ENCODE measurements around the gene ITGA1. TPM values are rescaled to one million over a fixed set of nuclear protein-coding genes. Genes with fewer than 3 reads are reported as not detected.

The ITGA1 gene
- total RNA-seq, 4 donors from 2014 or later = 2.4 to 10.7 (median 5.4) TPM

DNA sequence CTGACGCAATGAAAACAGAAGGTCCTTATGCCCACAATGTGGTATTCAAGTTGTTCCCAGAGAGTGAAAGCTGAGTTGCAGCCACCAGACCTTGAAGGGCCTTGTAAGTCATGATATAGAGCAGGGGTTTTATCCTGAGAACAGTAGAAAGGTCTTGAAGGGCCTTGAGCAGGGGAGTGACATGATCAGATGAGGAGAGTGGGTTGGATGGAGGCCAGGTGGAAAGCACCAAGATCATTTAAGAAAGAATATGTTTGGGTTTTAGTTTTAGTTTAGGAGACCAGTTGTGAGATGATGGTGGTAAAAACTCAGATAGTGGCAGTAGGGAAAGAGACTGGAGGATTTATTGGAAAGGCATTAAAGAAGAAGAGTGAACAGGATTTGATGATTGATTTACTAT, 207.4 kb downstream of the ITGA1 start:
- DNase-seq (ENCODE audit: low spot score in 2 of 2) = no peak
- no peak overlapping the region for H3K4me3 ChIP-seq (ENCODE audit: low read depth, poor library complexity, severe bottlenecking)
- 91% methylated on average over 1 of the region's 1 CpG for WGBS, 2 donors
- intact Hi-C loops (cut with DNase I; ENCODE audit: low total_unique reads) = no loop called here
- TF ChIP-seq, protein P1, sequence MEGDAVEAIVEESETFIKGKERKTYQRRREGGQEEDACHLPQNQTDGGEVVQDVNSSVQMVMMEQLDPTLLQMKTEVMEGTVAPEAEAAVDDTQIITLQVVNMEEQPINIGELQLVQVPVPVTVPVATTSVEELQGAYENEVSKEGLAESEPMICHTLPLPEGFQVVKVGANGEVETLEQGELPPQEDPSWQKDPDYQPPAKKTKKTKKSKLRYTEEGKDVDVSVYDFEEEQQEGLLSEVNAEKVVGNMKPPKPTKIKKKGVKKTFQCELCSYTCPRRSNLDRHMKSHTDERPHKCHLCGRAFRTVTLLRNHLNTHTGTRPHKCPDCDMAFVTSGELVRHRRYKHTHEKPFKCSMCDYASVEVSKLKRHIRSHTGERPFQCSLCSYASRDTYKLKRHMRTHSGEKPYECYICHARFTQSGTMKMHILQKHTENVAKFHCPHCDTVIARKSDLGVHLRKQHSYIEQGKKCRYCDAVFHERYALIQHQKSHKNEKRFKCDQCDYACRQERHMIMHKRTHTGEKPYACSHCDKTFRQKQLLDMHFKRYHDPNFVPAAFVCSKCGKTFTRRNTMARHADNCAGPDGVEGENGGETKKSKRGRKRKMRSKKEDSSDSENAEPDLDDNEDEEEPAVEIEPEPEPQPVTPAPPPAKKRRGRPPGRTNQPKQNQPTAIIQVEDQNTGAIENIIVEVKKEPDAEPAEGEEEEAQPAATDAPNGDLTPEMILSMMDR (IDR thresholded peaks at IDR 0.05) = no peak
- TF ChIP-seq POLR2A (IDR thresholded peaks at IDR 0.05) = no peak

GRCh38 chr5:52995914-52996313, 208.2 kb downstream of the ITGA1 start:
- no peak overlapping the region for H3K4me3 ChIP-seq (ENCODE audit: low read depth, poor library complexity, severe bottlenecking)
- intact Hi-C loops (cut with DNase I; ENCODE audit: low total_unique reads) = no loop called here
- no peak for DNase-seq (ENCODE audit: low spot score in 2 of 2)
- TF ChIP-seq POLR2A (IDR thresholded peaks at IDR 0.05) = no peak
- TF ChIP-seq, protein P1 (IDR thresholded peaks at IDR 0.05) = no peak
- WGBS, 2 donors = 88 to 96% methylated on average over 1 of the region's 1 CpG

DNA sequence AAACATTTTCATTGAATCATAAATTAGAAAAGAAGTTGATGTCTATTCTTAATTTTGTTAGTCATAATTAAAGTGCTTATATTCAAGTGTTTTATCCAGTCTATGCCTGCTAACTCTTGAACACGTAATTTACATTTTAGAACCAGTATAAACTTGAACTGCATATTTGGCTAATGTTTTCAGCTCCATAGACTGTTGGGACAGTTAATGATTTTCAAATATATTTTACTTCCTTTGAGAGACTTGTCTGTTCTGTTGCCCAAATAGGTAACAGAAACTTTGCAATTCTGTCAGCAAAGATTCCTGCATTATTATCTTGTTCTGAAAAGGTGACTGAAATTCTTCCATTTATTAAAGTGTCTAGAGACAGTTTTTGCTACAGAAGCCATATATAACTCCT, 209.3 kb downstream of the ITGA1 start:
- intact Hi-C loops (cut with DNase I; ENCODE audit: low total_unique reads) = no loop called here
- WGBS, 2 donors = 49 to 53% methylated on average over 1 of the region's 1 CpG

GRCh38 chr5:52997424-52997823, 209.7 kb downstream of the ITGA1 start:
- intact Hi-C loops (cut with DNase I; ENCODE audit: low total_unique reads) = no loop called here
- WGBS, 2 donors = 31 to 33% methylated on average over 6 of the region's 6 CpGs
- H3K4me3 ChIP-seq (ENCODE audit: low read depth, poor library complexity, severe bottlenecking) = no peak overlapping the region
- no peak for DNase-seq (ENCODE audit: low spot score in 2 of 2)
- TF ChIP-seq POLR2A (IDR thresholded peaks at IDR 0.05) = no peak
- TF ChIP-seq, protein P1 (IDR thresholded peaks at IDR 0.05) = no peak

More for the DNA sequence above, 209.3 kb downstream of the ITGA1 start:
- TF ChIP-seq POLR2A (IDR thresholded peaks at IDR 0.05) = no peak
- DNase-seq (ENCODE audit: low spot score in 2 of 2) = no peak
- no peak overlapping the region for H3K4me3 ChIP-seq (ENCODE audit: low read depth, poor library complexity, severe bottlenecking)

- WGBS, 2 donors = 53 to 64% methylated on average over 2 of the region's 2 CpGs
- intact Hi-C loops (cut with DNase I; ENCODE audit: low total_unique reads) = no loop called here
- DNase-seq (ENCODE audit: low spot score in 2 of 2) = no peak
- TF ChIP-seq, protein P1 (IDR thresholded peaks at IDR 0.05) = no peak
- TF ChIP-seq POLR2A (IDR thresholded peaks at IDR 0.05) = no peak
- no peak overlapping the region for H3K4me3 ChIP-seq (ENCODE audit: low read depth, poor library complexity, severe bottlenecking)
Observed at GRCh38 chr5:52998552-52999313, 211.0 kb downstream of the ITGA1 start.

DNA sequence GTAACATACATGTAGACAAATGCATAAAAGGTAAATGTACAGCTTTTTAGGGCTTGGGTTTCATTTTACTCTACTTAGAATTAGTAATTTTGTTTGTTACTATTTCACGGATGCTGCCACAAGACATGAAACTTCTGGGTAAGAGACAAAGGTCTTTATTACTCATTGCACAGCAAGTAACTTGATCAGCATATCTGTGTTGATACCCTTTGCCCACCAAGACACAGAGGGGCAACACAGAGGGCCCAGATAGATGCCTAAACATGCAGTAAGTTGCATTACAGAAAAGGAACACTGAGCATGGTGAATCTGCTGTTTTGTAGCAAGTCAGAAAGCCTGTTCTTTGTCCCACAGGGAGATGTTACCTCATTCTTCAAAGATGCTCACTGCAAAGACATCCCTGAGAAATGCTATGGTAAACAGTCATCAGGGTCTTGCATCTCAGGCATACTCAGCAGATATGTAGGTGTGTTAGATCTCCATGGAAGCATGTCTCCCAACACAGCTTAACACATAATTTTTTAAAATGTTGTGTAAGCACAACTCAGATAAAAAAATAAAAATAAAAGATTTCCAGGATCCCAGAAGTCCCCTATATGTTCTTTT, 211.7 kb downstream of the ITGA1 start:
- TF ChIP-seq POLR2A (IDR thresholded peaks at IDR 0.05) = no peak
- TF ChIP-seq, protein P1 (IDR thresholded peaks at IDR 0.05) = no peak
- 93% methylated on average over 1 of the region's 1 CpG for WGBS, 2 donors
- no peak for DNase-seq (ENCODE audit: low spot score in 2 of 2)
- intact Hi-C loops (cut with DNase I; ENCODE audit: low total_unique reads) = no loop called here
- H3K4me3 ChIP-seq (ENCODE audit: low read depth, poor library complexity, severe bottlenecking) = no peak overlapping the region

Data from lower leg skin (tissue), 4 donors.